Measurements from ENCODE around the gene MAN2B1.

DNA sequence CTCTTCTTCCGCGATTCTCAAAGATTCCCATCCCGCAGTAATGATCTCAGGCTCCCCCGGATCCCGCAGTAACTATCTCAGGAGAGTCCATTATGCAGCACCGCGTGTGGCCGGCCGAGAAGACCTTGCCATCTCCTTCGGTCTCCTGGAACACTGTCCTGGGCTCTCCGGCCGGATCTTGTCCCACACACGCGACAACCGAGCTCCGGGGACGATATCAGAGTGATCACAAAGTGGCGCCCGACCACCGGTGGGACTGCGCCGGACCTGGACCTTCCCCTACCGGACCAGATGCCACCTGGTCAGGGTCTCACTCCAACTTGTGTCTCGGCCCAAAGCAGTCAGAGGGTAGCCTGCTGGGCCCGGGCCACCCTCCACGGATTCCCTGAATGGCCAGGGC lies 24.0 kb downstream of the MAN2B1 start:
- TF ChIP-seq EZH2 (IDR thresholded peaks at IDR 0.05; ENCODE audit: insufficient read depth, poor library complexity, severe bottlenecking) (no peak), EZH2phosphoT487 (IDR thresholded peaks at IDR 0.05; ENCODE audit: insufficient read depth, low read depth) (no peak)

All from GM23248 (cell line).